Activated B cell treated with CpG ODN at 0.5 μM for 24 hours (primary cell): Measurements from ENCODE around the gene SEMA3C. TPM values are rescaled to one million over a fixed set of nuclear protein-coding genes. Genes with fewer than 3 reads are reported as not detected.

Experiments
- ATAC-seq: fragments of 200-7000 bp; cut with Tn5 transposase; one replicate; pipeline ENCODE4 v1.10.0; 2021; ENCODE audit warnings: low read depth, mild to moderate bottlenecking, moderate library complexity
- CTCF ChIA-PET: fragments of 350-600 bp; sonication (Branson Sonifier 250); formaldehyde crosslinking; loops from one replicate; lab custom pipeline; 2021; ENCODE audit warnings: antibody characterized with exemption; lab: Charles Lee
- POLR2A ChIA-PET: fragments of 350-600 bp; sonication (Branson Sonifier 250); formaldehyde crosslinking; loops from one replicate; lab custom pipeline; 2021; ENCODE audit warnings: antibody characterized with exemption; lab: Charles Lee
- DNase-seq: peaks from one replicate; pipeline ENCODE4 v3.0.0; 2022
- H3K27ac Mint-ChIP-seq: one replicate; pipeline ENCODE4 v1.8.0; 2020; ENCODE audit warnings: mixed read lengths
- H3K27me3 Mint-ChIP-seq: one replicate; pipeline ENCODE4 v1.8.0; 2021; ENCODE audit warnings: mixed read lengths
- H3K36me3 Mint-ChIP-seq: one replicate; pipeline ENCODE4 v1.8.0; 2021; ENCODE audit warnings: low read depth, mixed read lengths
- H3K4me1 Mint-ChIP-seq: one replicate; pipeline ENCODE4 v1.8.0; 2021; ENCODE audit warnings: mixed read lengths
- H3K4me3 Mint-ChIP-seq: one replicate; pipeline ENCODE4 v1.8.0; 2020; ENCODE audit warnings: mild to moderate bottlenecking, mixed read lengths
- H3K9me3 Mint-ChIP-seq: one replicate; pipeline ENCODE4 v1.8.0; 2020; ENCODE audit warnings: mixed read lengths
- intact Hi-C: fragments of 100-400 bp; cut with micrococcal nuclease; formaldehyde crosslinking; loops from one replicate; pipeline ENCODE4 v1.15.1; 2024
- total RNA-seq: library from RNA; stranded (reverse); gene quantifications from 2 replicates; pipeline ENCODE4 v1.2.3, GENCODE V29; 2022
- TF ChIP-seq, protein P1 (sequence below): fragments of 200-600 bp; IDR thresholded peaks from one replicate; pipeline ENCODE4 v1.8.0; 2022; ENCODE audit warnings: antibody characterized with exemption, mild to moderate bottlenecking

Gene SEMA3C
- total RNA-seq, 1 donor from 2014 or later, result not detected

DNA sequence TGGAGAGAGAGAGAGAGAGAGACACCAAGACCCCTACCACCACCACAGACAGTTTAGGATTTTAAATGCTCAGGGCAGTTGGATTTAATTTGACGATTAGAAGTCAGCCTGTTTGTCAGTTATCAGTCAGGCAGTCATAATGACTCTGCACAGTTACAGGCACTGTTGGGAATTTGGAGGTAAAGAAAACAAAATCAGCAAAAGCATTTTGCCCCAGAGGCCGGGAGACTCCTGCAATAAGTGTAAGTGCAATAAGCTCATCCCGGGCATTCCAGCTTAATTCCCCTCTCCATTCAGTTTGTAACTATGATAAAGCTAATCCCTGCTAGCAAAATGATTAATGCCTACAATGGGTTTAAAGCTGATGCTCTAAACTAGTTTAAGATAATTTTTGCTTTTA, 13.5 kb downstream of the SEMA3C start:
- TF ChIP-seq, protein P1, sequence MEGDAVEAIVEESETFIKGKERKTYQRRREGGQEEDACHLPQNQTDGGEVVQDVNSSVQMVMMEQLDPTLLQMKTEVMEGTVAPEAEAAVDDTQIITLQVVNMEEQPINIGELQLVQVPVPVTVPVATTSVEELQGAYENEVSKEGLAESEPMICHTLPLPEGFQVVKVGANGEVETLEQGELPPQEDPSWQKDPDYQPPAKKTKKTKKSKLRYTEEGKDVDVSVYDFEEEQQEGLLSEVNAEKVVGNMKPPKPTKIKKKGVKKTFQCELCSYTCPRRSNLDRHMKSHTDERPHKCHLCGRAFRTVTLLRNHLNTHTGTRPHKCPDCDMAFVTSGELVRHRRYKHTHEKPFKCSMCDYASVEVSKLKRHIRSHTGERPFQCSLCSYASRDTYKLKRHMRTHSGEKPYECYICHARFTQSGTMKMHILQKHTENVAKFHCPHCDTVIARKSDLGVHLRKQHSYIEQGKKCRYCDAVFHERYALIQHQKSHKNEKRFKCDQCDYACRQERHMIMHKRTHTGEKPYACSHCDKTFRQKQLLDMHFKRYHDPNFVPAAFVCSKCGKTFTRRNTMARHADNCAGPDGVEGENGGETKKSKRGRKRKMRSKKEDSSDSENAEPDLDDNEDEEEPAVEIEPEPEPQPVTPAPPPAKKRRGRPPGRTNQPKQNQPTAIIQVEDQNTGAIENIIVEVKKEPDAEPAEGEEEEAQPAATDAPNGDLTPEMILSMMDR, result no peak
- Mint-ChIP-seq H3K36me3 (no peaks in the 10 kb centered on the region), H3K9me3 (no peaks in the 10 kb centered on the region), H3K27me3 (no peaks in the 10 kb centered on the region), H3K4me3 (no peak overlapping the region), H3K27ac (no peak overlapping the region), H3K4me1 (no peaks in the 10 kb centered on the region)
- intact Hi-C loops, result no loop called here
- CTCF ChIA-PET, result no interaction called here
- no peak for ATAC-seq
- DNase-seq, result no peak
- POLR2A ChIA-PET, result no interaction called here

DNA sequence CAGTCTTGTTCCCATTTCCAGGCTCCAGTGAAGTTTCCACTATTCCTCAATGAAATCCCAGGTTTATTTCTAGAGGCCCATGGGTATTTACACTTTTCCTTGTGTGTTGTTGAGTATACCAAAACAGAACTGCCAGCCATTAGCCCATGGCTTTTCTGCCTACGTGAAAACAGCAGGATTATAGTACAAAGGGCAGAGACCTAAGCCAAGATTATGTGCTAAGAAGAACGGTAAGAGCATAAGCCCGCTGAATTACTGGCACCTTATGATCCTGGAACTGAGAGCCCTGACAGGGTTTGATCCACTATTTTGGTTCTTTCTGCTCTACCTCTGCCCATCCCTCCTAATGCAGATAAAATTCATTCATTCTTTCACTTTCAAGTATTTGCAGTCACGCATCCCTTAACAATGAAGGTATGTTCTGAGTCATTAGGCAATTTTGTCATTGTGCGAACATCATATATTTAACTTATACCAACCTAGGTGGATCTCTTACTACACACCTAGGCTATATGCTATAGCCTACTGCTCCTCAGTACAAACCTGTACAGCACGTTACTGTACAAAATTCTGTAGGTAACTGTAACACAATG, 16.0 kb downstream of the SEMA3C start:
- Mint-ChIP-seq H3K36me3 (no peaks in the 10 kb centered on the region), H3K4me1 (no peaks in the 10 kb centered on the region), H3K4me3 (no peak overlapping the region), H3K9me3 (no peaks in the 10 kb centered on the region), H3K27ac (no peak overlapping the region), H3K27me3 (no peaks in the 10 kb centered on the region)
- ChIA-PET CTCF (no interaction called here), POLR2A (no interaction called here)
- ATAC-seq (no peak), DNase-seq (no peak)
- intact Hi-C loops, result no loop called here
- TF ChIP-seq, protein P1, result no peak

DNA sequence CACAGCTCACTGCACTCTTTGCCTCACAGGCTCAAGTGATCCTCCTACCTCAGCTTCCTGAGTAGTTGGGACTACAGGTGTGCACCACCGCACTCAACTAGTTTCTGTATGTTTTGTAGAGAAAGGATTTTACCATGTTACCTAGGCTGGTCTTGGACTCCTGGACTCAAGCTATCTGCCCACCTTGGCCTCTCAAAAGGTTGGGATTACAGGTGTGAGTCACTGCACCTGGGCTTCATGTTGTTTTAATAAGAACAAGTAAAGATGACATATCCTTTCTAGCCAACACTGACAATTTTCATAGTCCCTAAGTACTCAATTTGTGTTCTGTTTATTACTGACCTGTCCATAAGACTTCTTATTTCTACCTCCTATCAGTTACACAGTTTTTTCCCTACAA, 16.8 kb downstream of the SEMA3C start:
- DNase-seq, result no peak
- POLR2A ChIA-PET, result no interaction called here
- intact Hi-C loops, result no loop called here
- Mint-ChIP-seq H3K4me3 (no peak overlapping the region), H3K36me3 (no peaks in the 10 kb centered on the region), H3K4me1 (no peaks in the 10 kb centered on the region), H3K27ac (no peak overlapping the region), H3K27me3 (no peaks in the 10 kb centered on the region), H3K9me3 (no peaks in the 10 kb centered on the region)
- CTCF ChIA-PET, result no interaction called here
- TF ChIP-seq, protein P1, result no peak
- ATAC-seq, result no peak

DNA sequence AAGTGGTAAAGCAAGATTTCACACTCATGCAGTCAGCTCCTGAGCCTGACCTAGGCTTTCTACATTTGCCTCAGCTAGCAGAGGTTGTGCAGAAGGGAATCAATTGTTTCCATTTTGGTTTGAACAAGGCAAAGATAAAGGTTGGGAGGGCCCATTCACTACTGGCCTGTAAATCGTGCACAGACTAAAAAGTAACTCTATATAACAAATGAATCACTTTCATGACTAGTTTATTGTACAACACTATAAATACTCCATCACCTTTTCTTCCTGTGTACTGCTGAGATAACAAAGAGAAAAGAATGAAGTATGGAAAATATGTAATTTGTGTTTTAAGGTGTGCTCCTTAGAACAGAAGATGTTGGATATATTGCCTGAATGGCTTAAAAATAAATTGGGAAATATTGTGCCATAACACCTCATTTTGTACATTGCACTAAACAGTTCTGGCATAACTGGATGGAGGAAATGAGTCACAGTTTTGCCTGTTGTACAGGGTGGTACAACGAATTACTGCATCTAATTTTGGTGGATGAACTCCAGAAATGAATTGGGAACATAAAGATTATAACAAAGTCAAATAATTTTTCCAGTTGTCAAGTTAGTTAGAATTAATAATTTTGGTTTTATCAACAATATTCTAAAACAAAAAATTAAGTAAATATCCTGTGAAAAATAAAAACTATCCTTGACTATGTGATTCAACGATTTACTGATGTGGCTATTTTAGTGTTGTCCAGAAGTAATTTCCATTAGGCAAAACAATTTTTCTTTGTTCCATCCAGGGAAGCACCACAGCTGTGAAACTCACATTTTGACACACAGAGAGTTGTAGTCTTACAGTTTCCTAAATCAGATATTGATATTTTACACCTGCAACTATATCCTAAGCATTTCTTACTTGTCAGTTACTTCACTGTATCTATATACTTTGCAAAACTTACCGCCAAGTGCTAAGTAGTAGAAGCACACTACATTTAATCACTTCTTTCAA, 18.0 kb downstream of the SEMA3C start:
- no peaks in the 10 kb centered on the region for H3K36me3 Mint-ChIP-seq
- ATAC-seq (no peak), DNase-seq (no peak)
- POLR2A ChIA-PET, result no interaction called here
- H3K9me3 Mint-ChIP-seq, result peaks cover 2% of the 10 kb centered on the region
- TF ChIP-seq, protein P1, result no peak
- CTCF ChIA-PET, result no interaction called here
- no peaks in the 10 kb centered on the region for H3K4me1 Mint-ChIP-seq
- no peaks in the 10 kb centered on the region for H3K27me3 Mint-ChIP-seq
- no peak overlapping the region for H3K4me3 Mint-ChIP-seq
- intact Hi-C loops, result no loop called here
- no peak overlapping the region for H3K27ac Mint-ChIP-seq

DNA sequence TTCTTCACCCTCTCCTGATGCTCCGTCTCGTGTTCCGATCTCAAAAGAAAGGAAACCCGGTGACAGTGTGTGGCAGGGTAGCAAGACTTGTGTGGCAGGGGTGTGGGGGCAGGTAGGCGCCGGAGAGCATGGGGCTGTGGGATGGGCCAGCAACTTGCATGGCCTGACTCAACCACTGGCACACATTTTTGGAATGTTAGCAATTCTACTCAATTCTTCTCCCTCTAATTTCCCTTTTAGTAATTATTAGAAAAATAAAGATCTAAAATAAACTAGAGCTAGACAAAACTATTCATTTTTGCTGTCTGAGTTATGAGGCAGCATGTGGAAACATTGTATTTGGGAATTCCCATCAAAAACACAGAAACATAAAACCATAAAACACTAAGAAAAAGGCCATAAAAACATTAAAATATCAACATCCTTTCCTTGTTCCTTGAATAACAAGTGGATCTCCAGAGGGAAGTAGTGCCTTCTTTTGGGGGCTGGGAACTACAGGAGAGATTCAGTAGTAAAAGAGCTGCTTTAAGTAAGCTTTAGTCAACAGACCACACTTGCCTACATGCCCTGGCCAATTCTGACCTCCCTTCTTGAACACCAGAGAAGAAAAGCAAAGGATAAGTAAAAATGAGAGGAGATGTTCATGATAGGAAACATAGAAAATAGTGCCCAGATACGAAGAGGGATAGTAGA, 21.8 kb downstream of the SEMA3C start:
- no peaks in the 10 kb centered on the region for H3K36me3 Mint-ChIP-seq
- DNase-seq (no peak), ATAC-seq (no peak)
- H3K27me3 Mint-ChIP-seq, result no peaks in the 10 kb centered on the region
- TF ChIP-seq, protein P1, result no peak
- H3K9me3 Mint-ChIP-seq, result peaks cover 2% of the 10 kb centered on the region
- H3K27ac Mint-ChIP-seq, result no peak overlapping the region
- POLR2A ChIA-PET, result no interaction called here
- H3K4me1 Mint-ChIP-seq, result no peaks in the 10 kb centered on the region
- H3K4me3 Mint-ChIP-seq, result no peak overlapping the region
- intact Hi-C loops, result no loop called here
- CTCF ChIA-PET, result no interaction called here
